Thyroid gland (tissue), 4 donors: Measurements from ENCODE around the gene PRPH.

ENCODE experiments used
- POLR2A ChIP-seq, 2 donors: fragments of 450-650 bp; IDR thresholded peaks; one replicate each; pipeline ENCODE4 v1.6.1; 2017; ENCODE audit warnings: antibody characterized with exemption in 2 of 2, mild to moderate bottlenecking in 2 of 2, moderate library complexity in 1 of 2
- TF ChIP-seq, protein P1 (sequence below), 6 experiments: fragments of 200-600 bp in 3 of 6; fragments of 450-650 bp in 3 of 6; sonication (generic) in 3 of 6; IDR thresholded peaks; one replicate each; pipeline ENCODE4 v1.5.1; 2016 to 2019; ENCODE audit warnings: antibody characterized with exemption in 6 of 6, mild to moderate bottlenecking in 2 of 6, inconsistent platforms in 1 of 6, moderate library complexity in 1 of 6

DNA sequence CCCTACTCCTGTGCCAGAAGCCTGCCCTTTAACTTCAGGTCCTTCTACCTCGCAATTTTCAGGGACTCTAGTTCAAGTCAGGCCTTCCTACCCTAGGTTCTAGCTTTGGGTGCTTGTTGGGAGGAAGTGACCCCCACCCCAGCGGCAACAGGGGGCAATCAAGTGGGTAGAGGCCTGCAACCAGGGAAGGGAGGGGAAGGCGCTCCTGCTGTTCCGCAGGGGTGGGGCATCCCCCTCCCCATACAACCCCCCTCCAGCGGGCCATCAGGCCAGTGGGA is 204 bp upstream of the PRPH start:
- TF ChIP-seq, protein P1, sequence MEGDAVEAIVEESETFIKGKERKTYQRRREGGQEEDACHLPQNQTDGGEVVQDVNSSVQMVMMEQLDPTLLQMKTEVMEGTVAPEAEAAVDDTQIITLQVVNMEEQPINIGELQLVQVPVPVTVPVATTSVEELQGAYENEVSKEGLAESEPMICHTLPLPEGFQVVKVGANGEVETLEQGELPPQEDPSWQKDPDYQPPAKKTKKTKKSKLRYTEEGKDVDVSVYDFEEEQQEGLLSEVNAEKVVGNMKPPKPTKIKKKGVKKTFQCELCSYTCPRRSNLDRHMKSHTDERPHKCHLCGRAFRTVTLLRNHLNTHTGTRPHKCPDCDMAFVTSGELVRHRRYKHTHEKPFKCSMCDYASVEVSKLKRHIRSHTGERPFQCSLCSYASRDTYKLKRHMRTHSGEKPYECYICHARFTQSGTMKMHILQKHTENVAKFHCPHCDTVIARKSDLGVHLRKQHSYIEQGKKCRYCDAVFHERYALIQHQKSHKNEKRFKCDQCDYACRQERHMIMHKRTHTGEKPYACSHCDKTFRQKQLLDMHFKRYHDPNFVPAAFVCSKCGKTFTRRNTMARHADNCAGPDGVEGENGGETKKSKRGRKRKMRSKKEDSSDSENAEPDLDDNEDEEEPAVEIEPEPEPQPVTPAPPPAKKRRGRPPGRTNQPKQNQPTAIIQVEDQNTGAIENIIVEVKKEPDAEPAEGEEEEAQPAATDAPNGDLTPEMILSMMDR (IDR thresholded peaks at IDR 0.05) = no peak
- TF ChIP-seq POLR2A (IDR thresholded peaks at IDR 0.05) = no peak
